GM18508 (cell line): ENCODE data around the gene TRIM48.
"Not testable (repeated sequence)": the region's sequence is repeated elsewhere in the genome, so short reads cannot be mapped to it uniquely, and the experiment has no call there.

Experiments
- ATAC-seq: cut with Tn5 transposase; IDR thresholded peaks from one replicate; pipeline ENCODE4 v1.9.1; 2021; ENCODE audit warnings: moderate number of reproducible peaks; ENCODE audit not compliant: insufficient read depth, unreplicated experiment

The TRIM48 gene

DNA sequence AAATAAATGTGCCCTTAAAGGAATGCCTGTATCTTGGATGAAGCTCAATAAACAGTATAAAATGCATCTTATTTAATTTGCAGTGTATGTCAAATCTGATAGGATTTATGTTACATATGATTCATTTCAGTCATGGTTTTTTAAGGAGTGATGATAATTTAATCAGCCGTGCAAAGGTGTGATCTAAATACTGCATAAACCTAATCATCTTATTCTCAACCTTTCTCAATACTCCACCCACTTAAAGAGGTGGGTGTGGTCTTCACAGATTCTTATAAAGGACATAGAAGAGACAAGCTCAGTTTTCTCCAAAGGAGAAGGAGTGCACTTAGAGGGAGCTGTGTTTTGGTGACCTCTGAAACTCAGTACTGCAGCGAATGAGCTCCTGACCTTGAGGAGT lies at the start of gene TRIM48:
TSS of gene TRIM48 (plus strand) at position 301 of the 400 bp plus-strand sequence. CDS start 113 bp downstream, outside the sequence.
- not testable (repeated sequence) for ATAC-seq

DNA sequence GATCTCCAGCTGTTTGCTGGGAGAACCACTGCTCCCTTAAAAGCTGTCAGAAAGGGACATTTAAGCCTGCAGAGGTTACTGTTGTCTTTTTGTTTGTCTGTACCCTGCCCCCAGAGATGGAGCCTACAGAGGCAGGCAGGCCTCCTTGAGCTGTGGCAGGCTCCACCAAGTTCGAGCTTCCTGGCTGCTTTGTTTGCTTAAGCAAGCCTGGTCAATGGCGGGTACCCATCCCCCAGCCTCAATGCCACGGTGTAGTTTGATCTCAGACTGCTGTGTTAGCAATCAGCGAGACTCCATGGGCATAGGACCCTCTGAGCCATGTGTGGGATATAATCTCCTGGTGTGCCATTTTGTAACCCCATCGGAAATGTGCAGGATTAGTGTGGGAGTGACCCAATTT lies 23.6 kb upstream of the TRIM48 start:
- not testable (repeated sequence) for ATAC-seq

DNA sequence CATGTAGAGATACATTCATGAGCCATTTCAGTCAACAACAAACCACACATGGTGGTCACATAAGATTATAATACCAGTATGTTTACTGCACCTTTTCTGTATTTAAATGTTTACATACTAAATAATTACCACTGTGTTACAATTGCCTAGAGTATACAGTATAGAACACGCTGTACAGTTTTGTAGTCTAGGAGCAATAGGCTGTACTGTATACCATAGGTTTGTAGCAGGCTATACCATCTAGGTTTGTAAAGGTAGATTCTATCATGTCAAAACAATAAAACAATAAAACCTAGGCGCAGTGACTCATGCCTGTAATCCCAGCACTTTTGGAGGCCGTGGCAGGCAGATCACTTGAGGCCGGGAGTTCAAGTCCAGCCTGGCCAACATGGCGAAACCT lies 1.1 kb downstream of the TRIM48 start:
- ATAC-seq: no peak
